CD4-positive, alpha-beta T cell (primary cell): ENCODE results near the gene MPPED2. TPM values are rescaled to one million over a fixed set of nuclear protein-coding genes. Genes with fewer than 3 reads are reported as not detected.

Experiments
- ATAC-seq: fragments of 200-7000 bp; cut with Tn5 transposase; one replicate; pipeline ENCODE4 v1.10.0; 2022; ENCODE audit warnings: mild to moderate bottlenecking; ENCODE audit not compliant: poor library complexity
- CTCF ChIA-PET: fragments of 350-600 bp; sonication (Branson Sonifier 250); formaldehyde crosslinking; loops from one replicate; lab custom pipeline; 2021; ENCODE audit warnings: antibody characterized with exemption, inconsistent platforms; lab: Charles Lee
- POLR2A ChIA-PET: fragments of 350-600 bp; sonication (Branson Sonifier 250); formaldehyde crosslinking; loops from one replicate; lab custom pipeline; 2021; ENCODE audit warnings: antibody characterized with exemption, inconsistent platforms; lab: Charles Lee
- DNase-seq, 14 experiments: peaks; one replicate each; pipeline ENCODE4 v3.0.0-alpha.2; 2013 to 2020; ENCODE audit warnings: mixed read lengths in 2 of 14
- H3K27ac ChIP-seq, 2 donors: one replicate each; pipeline versions ENCODE4 v1.5.1 to v1.7.0; 2013; ENCODE audit warnings: low read length in 2 of 2, low read depth in 1 of 2, mild to moderate bottlenecking in 1 of 2
- H3K27me3 ChIP-seq, 2 experiments: 1 replicate in 1 of 2; 2 replicates in 1 of 2; pipeline versions ENCODE4 v1.6.1 to v1.7.0; 2013; ENCODE audit warnings: low read length in 2 of 2, control low read depth in 1 of 2, mild to moderate bottlenecking in 1 of 2, moderate library complexity in 1 of 2; ENCODE audit not compliant: insufficient read depth in 2 of 2, control insufficient read depth in 1 of 2
- H3K36me3 ChIP-seq: one replicate; pipeline ENCODE4 v1.6.1; 2013; ENCODE audit warnings: low read length, control low read depth; ENCODE audit not compliant: insufficient read depth
- H3K4me1 ChIP-seq: one replicate; pipeline ENCODE4 v1.6.1; 2013; ENCODE audit warnings: low read length, control low read depth; ENCODE audit not compliant: insufficient read depth
- H3K4me3 ChIP-seq: one replicate; pipeline ENCODE4 v1.5.1; 2013; ENCODE audit warnings: mild to moderate bottlenecking, low read length, moderate library complexity
- H3K9me3 ChIP-seq, 2 experiments: 1 replicate in 1 of 2; 2 replicates in 1 of 2; pipeline versions ENCODE4 v1.6.1 to v1.7.0; 2013; ENCODE audit warnings: low read length in 2 of 2, mild to moderate bottlenecking in 2 of 2, control low read depth in 1 of 2, moderate library complexity in 1 of 2; ENCODE audit not compliant: control insufficient read depth in 1 of 2, insufficient read depth in 1 of 2
- H3K27ac Mint-ChIP-seq: one replicate; pipeline ENCODE4 v1.8.0; 2020; ENCODE audit warnings: mixed read lengths
- H3K27me3 Mint-ChIP-seq: one replicate; pipeline ENCODE4 v1.8.0; 2021; ENCODE audit warnings: mixed read lengths
- H3K36me3 Mint-ChIP-seq: one replicate; pipeline ENCODE4 v1.8.0; 2021; ENCODE audit warnings: low read depth, mixed read lengths
- H3K4me1 Mint-ChIP-seq: one replicate; pipeline ENCODE4 v1.8.0; 2021; ENCODE audit warnings: low read depth, mixed read lengths
- H3K4me3 Mint-ChIP-seq: one replicate; pipeline ENCODE4 v1.8.0; 2020; ENCODE audit warnings: mild to moderate bottlenecking, mixed read lengths
- H3K9me3 Mint-ChIP-seq: one replicate; pipeline ENCODE4 v1.8.0; 2020; ENCODE audit warnings: mixed read lengths
- CTCF ChIP-seq: fragments of 200-600 bp; IDR thresholded peaks from one replicate; pipeline ENCODE4 v1.8.0; 2022; ENCODE audit warnings: antibody characterized with exemption, mild to moderate bottlenecking
- intact Hi-C, 2 experiments: fragments of 100-400 bp; cut with DNase I in 1 of 2; cut with micrococcal nuclease in 1 of 2; formaldehyde crosslinking; loops; one replicate each; pipeline versions ENCODE4 v1.15.1 to v1.9.0; 2023 to 2025; cut with DNase I, micrococcal nuclease
- total RNA-seq, 174 experiments: library from RNA in 2 of 174; stranded (reverse) in 2 of 174; gene quantifications; one replicate each; pipeline ENCODE4 v1.2.3 and lab custom pipeline; 2021 to 2026

Gene MPPED2
- total RNA-seq, 2 experiments from 2014 or later: 0.96 to 1.7 TPM

- DNase-seq: no peak
- POLR2A ChIA-PET: no interaction called here
Observed at GRCh38 chr11:30509364-30509763, 76.8 kb downstream of the MPPED2 start.

DNA sequence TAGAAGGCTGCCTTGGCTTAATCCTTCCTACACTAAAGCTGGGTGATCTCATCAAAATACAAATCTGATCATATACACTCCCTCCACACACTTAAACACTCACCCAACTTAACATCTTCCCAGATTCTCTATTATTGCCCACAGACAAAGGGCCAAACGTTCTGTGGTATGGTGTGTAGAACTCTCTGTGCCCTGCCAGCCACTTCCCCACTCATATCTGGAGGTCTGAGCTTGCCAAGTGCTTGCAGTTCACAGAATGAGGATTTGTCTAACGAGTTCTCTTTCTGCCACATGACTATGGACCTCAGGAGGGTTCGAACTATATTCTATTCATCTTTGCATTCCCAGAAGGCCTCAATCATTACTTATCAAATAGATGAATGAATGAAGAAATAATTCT lies 77.6 kb downstream of the MPPED2 start:
- TF ChIP-seq CTCF: no peak

More at GRCh38 chr11:30509364-30509763, 76.8 kb downstream of the MPPED2 start:
- Histone ChIP-seq H3K27me3 (no peaks in the 10 kb centered on the region), H3K4me1 (no peaks in the 10 kb centered on the region), H3K9me3 (no peaks in the 10 kb centered on the region), H3K36me3 (no peaks in the 10 kb centered on the region), H3K27ac (no peak overlapping the region), H3K4me3 (no peak overlapping the region)
- H3K36me3 Mint-ChIP-seq: no peaks in the 10 kb centered on the region
- no peak overlapping the region for H3K27ac Mint-ChIP-seq
- CTCF ChIA-PET: no interaction called here
- ATAC-seq: no peak
- no peak for TF ChIP-seq CTCF
- H3K27me3 Mint-ChIP-seq: peaks cover 4% of the 10 kb centered on the region
- intact Hi-C loops: no loop called here
- H3K4me1 Mint-ChIP-seq: peaks cover 5% of the 10 kb centered on the region
- H3K9me3 Mint-ChIP-seq: no peaks in the 10 kb centered on the region
- H3K4me3 Mint-ChIP-seq: no peak overlapping the region

DNA sequence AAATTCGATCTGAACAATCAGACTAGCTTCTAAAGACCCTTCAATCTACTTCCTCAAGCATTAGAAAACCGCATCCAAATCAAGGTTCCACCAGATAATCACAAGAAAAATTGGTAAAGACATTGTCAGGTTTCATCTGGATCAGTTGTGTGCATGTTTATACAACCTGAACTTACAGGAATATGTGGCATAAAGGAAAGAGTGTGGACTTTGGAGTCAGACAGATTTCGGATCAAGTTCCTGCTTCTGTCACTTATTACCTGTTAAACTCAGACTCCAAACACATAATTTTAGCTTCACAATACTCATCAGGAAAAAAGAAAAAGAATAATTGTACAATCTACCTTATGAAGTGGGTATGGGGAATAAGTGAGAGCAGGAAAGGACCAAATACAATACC lies 80.5 kb downstream of the MPPED2 start:
- ChIA-PET POLR2A (no interaction called here), CTCF (no interaction called here)
- H3K4me1 ChIP-seq: no peaks in the 10 kb centered on the region
- Mint-ChIP-seq H3K4me1 (no peaks in the 10 kb centered on the region), H3K36me3 (no peaks in the 10 kb centered on the region), H3K27me3 (no peaks in the 10 kb centered on the region), H3K9me3 (no peaks in the 10 kb centered on the region), H3K4me3 (no peak overlapping the region), H3K27ac (no peak overlapping the region)
- intact Hi-C loops: no loop called here
- no peaks in the 10 kb centered on the region for H3K9me3 ChIP-seq
- H3K36me3 ChIP-seq: no peaks in the 10 kb centered on the region
- no peak overlapping the region for H3K27ac ChIP-seq
- ATAC-seq: no peak
- TF ChIP-seq CTCF: no peak
- no peaks in the 10 kb centered on the region for H3K27me3 ChIP-seq
- DNase-seq: no peak
- H3K4me3 ChIP-seq: no peak overlapping the region

More for the DNA sequence above, 77.6 kb downstream of the MPPED2 start:
- H3K9me3 ChIP-seq: no peaks in the 10 kb centered on the region
- Mint-ChIP-seq H3K27ac (no peak overlapping the region), H3K4me3 (no peak overlapping the region), H3K36me3 (no peaks in the 10 kb centered on the region), H3K9me3 (no peaks in the 10 kb centered on the region), H3K4me1 (peaks cover 5% of the 10 kb centered on the region), H3K27me3 (peaks cover 3% of the 10 kb centered on the region)
- DNase-seq: no peak
- ATAC-seq: no peak
- ChIA-PET POLR2A (no interaction called here), CTCF (no interaction called here)
- no peaks in the 10 kb centered on the region for H3K36me3 ChIP-seq
- intact Hi-C loops: no loop called here
- no peaks in the 10 kb centered on the region for H3K27me3 ChIP-seq
- H3K4me1 ChIP-seq: no peaks in the 10 kb centered on the region
- no peak overlapping the region for H3K27ac ChIP-seq
- H3K4me3 ChIP-seq: no peak overlapping the region
